Measurements from ENCODE around the gene RAB13. TPM values are rescaled to one million over a fixed set of nuclear protein-coding genes. Genes with fewer than 3 reads are reported as not detected.

The RAB13 gene

GRCh38 chr1:153938996-153939395 is 47.1 kb downstream of the RAB13 start:
- H3K4me1 ChIP-seq (ENCODE audit: control insufficient read depth, insufficient read depth, low read length): no peaks in the 10 kb centered on the region
- no peaks in the 10 kb centered on the region for H3K9me3 ChIP-seq (replicated peaks; ENCODE audit: low read length)
- no peak overlapping the region for H3K9ac ChIP-seq (ENCODE audit: low read depth, low read length)
- H3K27me3 ChIP-seq (ENCODE audit: control insufficient read depth, insufficient read depth, low read length): no peaks in the 10 kb centered on the region
- no peak overlapping the region for H3K4me2 ChIP-seq (ENCODE audit: low read length)
- H3K36me3 ChIP-seq (ENCODE audit: insufficient read depth, low read length): peaks cover 51% of the 10 kb centered on the region
- H3K4me3 ChIP-seq (ENCODE audit: low read length): no peak overlapping the region

- no peak overlapping the region for H3K9ac ChIP-seq (ENCODE audit: low read depth, low read length)
- H3K9me3 ChIP-seq (replicated peaks; ENCODE audit: low read length): no peaks in the 10 kb centered on the region
Measured at GRCh38 chr1:153937331-153937730, 48.8 kb downstream of the RAB13 start.

GRCh38 chr1:153936011-153936802 is 49.9 kb downstream of the RAB13 start:
- peaks cover 61% of the 10 kb centered on the region for H3K36me3 ChIP-seq (ENCODE audit: insufficient read depth, low read length)
- H3K4me2 ChIP-seq (ENCODE audit: low read length): no peak overlapping the region
- H3K4me3 ChIP-seq (ENCODE audit: low read length): no peak overlapping the region
- H3K27me3 ChIP-seq (ENCODE audit: control insufficient read depth, insufficient read depth, low read length): no peaks in the 10 kb centered on the region
- no peaks in the 10 kb centered on the region for H3K9me3 ChIP-seq (replicated peaks; ENCODE audit: low read length)
- no peaks in the 10 kb centered on the region for H3K4me1 ChIP-seq (ENCODE audit: control insufficient read depth, insufficient read depth, low read length)
- no peak overlapping the region for H3K9ac ChIP-seq (ENCODE audit: low read depth, low read length)

More at GRCh38 chr1:153937331-153937730, 48.8 kb downstream of the RAB13 start:
- no peaks in the 10 kb centered on the region for H3K27me3 ChIP-seq (ENCODE audit: control insufficient read depth, insufficient read depth, low read length)
- no peak overlapping the region for H3K4me2 ChIP-seq (ENCODE audit: low read length)
- no peaks in the 10 kb centered on the region for H3K4me1 ChIP-seq (ENCODE audit: control insufficient read depth, insufficient read depth, low read length)
- peaks cover 59% of the 10 kb centered on the region for H3K36me3 ChIP-seq (ENCODE audit: insufficient read depth, low read length)
- no peak overlapping the region for H3K4me3 ChIP-seq (ENCODE audit: low read length)

GRCh38 chr1:153934746-153935145 is 51.4 kb downstream of the RAB13 start:
- no peak overlapping the region for H3K4me3 ChIP-seq (ENCODE audit: low read length)
- no peaks in the 10 kb centered on the region for H3K9me3 ChIP-seq (replicated peaks; ENCODE audit: low read length)
- H3K27me3 ChIP-seq (ENCODE audit: control insufficient read depth, insufficient read depth, low read length): no peaks in the 10 kb centered on the region
- H3K36me3 ChIP-seq (ENCODE audit: insufficient read depth, low read length): peaks cover 51% of the 10 kb centered on the region
- H3K9ac ChIP-seq (ENCODE audit: low read depth, low read length): no peak overlapping the region
- H3K4me2 ChIP-seq (ENCODE audit: low read length): no peak overlapping the region
- no peaks in the 10 kb centered on the region for H3K4me1 ChIP-seq (ENCODE audit: control insufficient read depth, insufficient read depth, low read length)

- H3K4me1 ChIP-seq (ENCODE audit: control insufficient read depth, insufficient read depth, low read length): peaks cover 1% of the 10 kb centered on the region
- H3K36me3 ChIP-seq (ENCODE audit: insufficient read depth, low read length): peaks cover 48% of the 10 kb centered on the region
- no peaks in the 10 kb centered on the region for H3K27me3 ChIP-seq (ENCODE audit: control insufficient read depth, insufficient read depth, low read length)
Measured at GRCh38 chr1:153933955-153934354, 52.2 kb downstream of the RAB13 start.

GRCh38 chr1:153933430-153933829 is 52.7 kb downstream of the RAB13 start:
- no peaks in the 10 kb centered on the region for H3K27me3 ChIP-seq (ENCODE audit: control insufficient read depth, insufficient read depth, low read length)
- H3K9me3 ChIP-seq (replicated peaks; ENCODE audit: low read length): no peaks in the 10 kb centered on the region
- H3K4me3 ChIP-seq (ENCODE audit: low read length): no peak overlapping the region
- no peak overlapping the region for H3K4me2 ChIP-seq (ENCODE audit: low read length)
- H3K4me1 ChIP-seq (ENCODE audit: control insufficient read depth, insufficient read depth, low read length): peaks cover 3% of the 10 kb centered on the region
- no peak overlapping the region for H3K9ac ChIP-seq (ENCODE audit: low read depth, low read length)
- peaks cover 48% of the 10 kb centered on the region for H3K36me3 ChIP-seq (ENCODE audit: insufficient read depth, low read length)

More at GRCh38 chr1:153933955-153934354, 52.2 kb downstream of the RAB13 start:
- H3K9me3 ChIP-seq (replicated peaks; ENCODE audit: low read length): no peaks in the 10 kb centered on the region
- no peak overlapping the region for H3K4me2 ChIP-seq (ENCODE audit: low read length)
- no peak overlapping the region for H3K4me3 ChIP-seq (ENCODE audit: low read length)
- H3K9ac ChIP-seq (ENCODE audit: low read depth, low read length): no peak overlapping the region

- no peak overlapping the region for H3K9ac ChIP-seq (ENCODE audit: low read depth, low read length)
- peaks cover 45% of the 10 kb centered on the region for H3K36me3 ChIP-seq (ENCODE audit: insufficient read depth, low read length)
- H3K9me3 ChIP-seq (replicated peaks; ENCODE audit: low read length): no peaks in the 10 kb centered on the region
- H3K27me3 ChIP-seq (ENCODE audit: control insufficient read depth, insufficient read depth, low read length): no peaks in the 10 kb centered on the region
- H3K4me3 ChIP-seq (ENCODE audit: low read length): no peak overlapping the region
- H3K4me2 ChIP-seq (ENCODE audit: low read length): no peak overlapping the region
- peaks cover 3% of the 10 kb centered on the region for H3K4me1 ChIP-seq (ENCODE audit: control insufficient read depth, insufficient read depth, low read length)
Measured at GRCh38 chr1:153932156-153933131, 53.7 kb downstream of the RAB13 start.

Small RNA genes within 50 kb of the gene (small RNA-seq; reads per million reads assigned to genes)
- gene MIR6737: not detected
